Upper lobe of left lung (tissue), 4 donors: ENCODE measurements around the gene ADAMTS2.

Source experiments
- CTCF ChIP-seq, 6 experiments: fragments of 450-650 bp in 4 of 6; fragments of 200-600 bp in 2 of 6; sonication (generic) in 2 of 6; IDR thresholded peaks; one replicate each; pipeline ENCODE4 v1.5.1; 2016 to 2019; ENCODE audit warnings: antibody characterized with exemption in 6 of 6
- POLR2A ChIP-seq, 4 donors: fragments of 450-650 bp; IDR thresholded peaks; one replicate each; pipeline ENCODE4 v1.5.1; 2016 to 2017; ENCODE audit warnings: antibody characterized with exemption in 4 of 4, mild to moderate bottlenecking in 2 of 4
- POLR2AphosphoS5 ChIP-seq, 2 donors: sonication (generic); formaldehyde crosslinking; IDR thresholded peaks; one replicate each; pipeline ENCODE4 v1.5.1; 2017; ENCODE audit warnings: antibody characterized with exemption in 2 of 2

GRCh38 chr5:179347581-179347980 lies 2.3 kb upstream of the ADAMTS2 start:
- TF ChIP-seq POLR2AphosphoS5 (IDR thresholded peaks at IDR 0.05) (no peak), POLR2A (IDR thresholded peaks at IDR 0.05) (no peak), CTCF (IDR thresholded peaks at IDR 0.05) (no peak)
